ENCODE results near the gene TNIP2. TPM values are rescaled to one million over a fixed set of nuclear protein-coding genes. Genes with fewer than 3 reads are reported as not detected.
"Not testable (repeated sequence)": the region's sequence is repeated elsewhere in the genome, so short reads cannot be mapped to it uniquely, and the experiment has no call there.

TNIP2 gene
- total and polyA plus RNA-seq, 8 donors = 18.7 to 194 (median 40.0) TPM

DNA sequence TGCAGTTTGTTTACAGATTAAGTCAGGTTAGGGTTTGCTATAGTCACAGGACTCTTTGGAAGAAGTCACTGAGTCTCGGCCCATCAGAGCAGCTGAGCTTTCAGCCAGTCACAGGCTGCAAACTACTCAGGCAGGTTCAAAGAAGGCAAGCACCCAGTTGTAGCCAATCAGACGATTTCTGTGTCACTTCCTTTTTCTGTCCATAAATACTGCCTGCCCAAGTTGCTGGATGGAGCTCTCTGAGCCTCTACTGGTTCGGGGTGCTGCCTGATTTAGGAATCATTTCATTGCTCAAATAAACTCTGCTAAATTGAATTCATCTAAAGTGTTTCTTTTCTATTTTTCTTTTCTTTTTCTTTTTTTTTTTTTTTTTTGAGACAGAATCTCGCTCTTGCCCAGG is 29.5 kb upstream of the TNIP2 start:
- TF ChIP-seq POLR2AphosphoS5 (IDR thresholded peaks at IDR 0.05) = no peak
- no peak for TF ChIP-seq POLR2A (IDR thresholded peaks at IDR 0.05)
- no peak for TF ChIP-seq EP300 (IDR thresholded peaks at IDR 0.05)
- TF ChIP-seq, protein P1, sequence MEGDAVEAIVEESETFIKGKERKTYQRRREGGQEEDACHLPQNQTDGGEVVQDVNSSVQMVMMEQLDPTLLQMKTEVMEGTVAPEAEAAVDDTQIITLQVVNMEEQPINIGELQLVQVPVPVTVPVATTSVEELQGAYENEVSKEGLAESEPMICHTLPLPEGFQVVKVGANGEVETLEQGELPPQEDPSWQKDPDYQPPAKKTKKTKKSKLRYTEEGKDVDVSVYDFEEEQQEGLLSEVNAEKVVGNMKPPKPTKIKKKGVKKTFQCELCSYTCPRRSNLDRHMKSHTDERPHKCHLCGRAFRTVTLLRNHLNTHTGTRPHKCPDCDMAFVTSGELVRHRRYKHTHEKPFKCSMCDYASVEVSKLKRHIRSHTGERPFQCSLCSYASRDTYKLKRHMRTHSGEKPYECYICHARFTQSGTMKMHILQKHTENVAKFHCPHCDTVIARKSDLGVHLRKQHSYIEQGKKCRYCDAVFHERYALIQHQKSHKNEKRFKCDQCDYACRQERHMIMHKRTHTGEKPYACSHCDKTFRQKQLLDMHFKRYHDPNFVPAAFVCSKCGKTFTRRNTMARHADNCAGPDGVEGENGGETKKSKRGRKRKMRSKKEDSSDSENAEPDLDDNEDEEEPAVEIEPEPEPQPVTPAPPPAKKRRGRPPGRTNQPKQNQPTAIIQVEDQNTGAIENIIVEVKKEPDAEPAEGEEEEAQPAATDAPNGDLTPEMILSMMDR (IDR thresholded peaks at IDR 0.05) = no peak
- Histone ChIP-seq H3K4me3 (no peak overlapping the region), H3K27me3 (no peaks in the 10 kb centered on the region), H3K4me1 (peaks cover 9 to 40% (median 32%) of the 10 kb centered on the region in 4 donors), H3K9me3 (no peaks in the 10 kb centered on the region), H3K36me3 (no peaks in the 10 kb centered on the region), H3K27ac (peak overlapping the region in 2 of 5 donors; percentile 46 to 78)
- DNase-seq = peak in 1 of 2 donors; percentile 37
- intact Hi-C loops (cut with DNase I; ENCODE audit: low total_unique reads) = no loop called here
- WGBS, 5 donors = 41 to 52% (median 50%) methylated on average over 4 of the region's 4 CpGs

DNA sequence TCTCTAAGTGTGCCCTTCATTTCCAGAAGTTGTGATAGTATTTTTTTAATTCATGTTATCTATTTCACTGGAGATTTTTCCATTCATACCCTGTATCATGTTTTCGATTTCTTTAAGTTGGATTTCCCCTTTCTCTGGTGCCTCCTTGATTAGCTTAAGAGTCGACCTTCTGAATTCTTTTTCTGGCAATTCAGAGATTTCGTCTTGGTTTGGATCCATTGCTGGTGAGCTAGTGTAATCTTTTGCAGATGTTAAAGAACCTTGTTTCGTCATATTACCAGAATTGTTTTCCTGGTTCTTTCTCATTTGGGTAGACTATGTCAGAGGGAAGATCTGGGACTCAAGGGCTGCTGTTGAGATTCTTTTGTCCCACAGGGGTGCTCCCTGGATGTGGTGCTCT is 27.7 kb upstream of the TNIP2 start:
- TF ChIP-seq POLR2A (IDR thresholded peaks at IDR 0.05) (no peak), EP300 (IDR thresholded peaks at IDR 0.05) (no peak)
- TF ChIP-seq, protein P1 (IDR thresholded peaks at IDR 0.05) = no peak
- intact Hi-C loops (cut with DNase I; ENCODE audit: low total_unique reads) = no loop called here
- Histone ChIP-seq H3K4me3 (no peak overlapping the region), H3K27me3 (no peaks in the 10 kb centered on the region), H3K36me3 (no peaks in the 10 kb centered on the region), H3K9me3 (no peaks in the 10 kb centered on the region), H3K27ac (no peak overlapping the region), H3K4me1 (peaks cover 9 to 36% (median 31%) of the 10 kb centered on the region in 4 donors)
- DNase-seq = no peak
- WGBS, 5 donors = 90 to 92% (median 90%) methylated on average over 4 of the region's 4 CpGs

DNA sequence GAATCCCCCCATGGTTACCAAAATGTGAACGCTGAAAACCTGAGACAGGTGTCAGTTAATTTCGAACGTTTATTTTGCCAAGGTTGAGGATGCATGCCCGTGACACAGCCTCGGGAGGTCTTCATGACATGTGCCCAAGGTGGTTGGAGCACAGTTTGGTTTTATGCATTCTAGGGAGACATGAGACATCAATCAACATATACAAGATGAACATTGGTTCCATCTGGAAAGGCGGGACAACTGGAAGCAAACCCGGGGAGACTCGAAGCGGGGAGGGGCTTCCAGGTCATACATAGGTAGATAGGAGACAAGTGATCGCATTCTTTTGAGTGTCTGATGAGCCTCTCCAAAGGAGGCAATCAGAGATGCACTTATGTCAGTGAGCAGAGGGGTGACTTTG is 25.8 kb upstream of the TNIP2 start:
- H3K4me1 ChIP-seq = peaks cover 0 to 17% (median 13%) of the 10 kb centered on the region in 4 donors
- no peaks in the 10 kb centered on the region for H3K36me3 ChIP-seq
- intact Hi-C loops (cut with DNase I; ENCODE audit: low total_unique reads) = no loop called here
- no peaks in the 10 kb centered on the region for H3K9me3 ChIP-seq
- H3K4me3 ChIP-seq = no peak overlapping the region
- DNase-seq = no peak
- no peaks in the 10 kb centered on the region for H3K27me3 ChIP-seq
- WGBS, 5 donors = 88 to 93% (median 91%) methylated on average over 10 of the region's 10 CpGs
- no peak overlapping the region for H3K27ac ChIP-seq
- TF ChIP-seq POLR2AphosphoS5 (IDR thresholded peaks at IDR 0.05) (no peak), POLR2A (IDR thresholded peaks at IDR 0.05) (no peak), EP300 (IDR thresholded peaks at IDR 0.05) (no peak)
- TF ChIP-seq, protein P1 (IDR thresholded peaks at IDR 0.05) = no peak

DNA sequence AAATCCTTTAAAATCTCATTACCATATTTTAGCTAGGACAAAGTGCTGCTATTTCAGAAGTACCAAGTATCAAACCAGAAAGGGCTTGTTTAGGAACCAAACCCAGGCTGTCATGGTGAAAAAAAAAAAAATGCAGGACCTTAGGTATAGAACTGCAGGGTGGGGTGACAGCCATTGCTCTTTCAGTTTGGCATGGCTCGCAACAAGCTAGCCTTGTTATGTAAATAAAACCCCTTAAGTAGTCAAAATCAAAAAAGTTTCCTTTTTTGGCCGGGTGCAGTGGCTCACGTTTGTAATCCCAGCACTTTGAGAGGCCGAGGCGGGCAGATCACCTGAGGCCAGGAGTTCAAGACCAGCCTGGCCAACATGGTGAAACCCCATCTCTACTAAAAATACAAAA is 24.5 kb upstream of the TNIP2 start:
- H3K36me3 ChIP-seq; H3K4me3 ChIP-seq; intact Hi-C loops (cut with DNase I; ENCODE audit: low total_unique reads); H3K9me3 ChIP-seq; H3K27ac ChIP-seq; DNase-seq; H3K27me3 ChIP-seq; H3K4me1 ChIP-seq: not testable (repeated sequence)
- 81 to 93% (median 89%) methylated on average over 5 of the region's 5 CpGs for WGBS, 5 donors

DNA sequence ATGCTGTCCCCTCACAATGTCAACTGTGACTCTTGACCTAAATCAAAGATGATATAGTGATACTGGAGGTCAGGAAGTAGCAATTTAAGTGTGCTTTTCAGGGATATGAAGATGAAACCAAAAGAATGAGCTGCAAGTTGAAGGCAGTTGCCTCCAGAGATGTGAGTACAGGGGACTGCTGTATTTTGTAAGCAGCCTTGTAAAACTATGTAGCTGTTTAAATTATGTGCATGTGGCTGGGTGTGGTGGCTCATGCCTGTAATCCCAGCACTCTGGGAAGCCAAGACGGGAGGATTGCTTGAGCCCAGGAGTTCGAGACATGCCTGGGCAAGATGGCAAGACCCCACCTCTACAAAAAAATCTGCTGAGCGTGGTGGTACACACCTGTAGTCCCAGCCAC is 15.1 kb upstream of the TNIP2 start:
- Histone ChIP-seq H3K9me3 (no peaks in the 10 kb centered on the region), H3K27ac (peak overlapping the region in 1 of 5 donors; percentile 17), H3K36me3 (no peaks in the 10 kb centered on the region), H3K4me1 (peaks cover 0 to 9% (median 0%) of the 10 kb centered on the region in 4 donors), H3K27me3 (no peaks in the 10 kb centered on the region), H3K4me3 (no peak overlapping the region)
- intact Hi-C loops (cut with DNase I; ENCODE audit: low total_unique reads) = no loop called here
- WGBS, 5 donors = 75 to 93% (median 89%) methylated on average over 3 of the region's 3 CpGs
- TF ChIP-seq, protein P1 (IDR thresholded peaks at IDR 0.05) = no peak
- TF ChIP-seq POLR2AphosphoS5 (IDR thresholded peaks at IDR 0.05) = no peak
- TF ChIP-seq POLR2A (IDR thresholded peaks at IDR 0.05) = no peak
- TF ChIP-seq EP300 (IDR thresholded peaks at IDR 0.05) = no peak
- no peak for DNase-seq
